ENCODE results near the gene PRF1. TPM values are rescaled to one million over a fixed set of nuclear protein-coding genes. Genes with fewer than 3 reads are reported as not detected.

PRF1 gene
- 1 to 10 TPM in 2 of 4 donors, under 1 TPM in 2; 0.16 to 2.8 (median 1.0) TPM for total RNA-seq
- polyA plus RNA-seq, result 1 to 10 TPM in 2 of 3 donors, not detected in 1; 1.6 to 5.0 TPM

DNA sequence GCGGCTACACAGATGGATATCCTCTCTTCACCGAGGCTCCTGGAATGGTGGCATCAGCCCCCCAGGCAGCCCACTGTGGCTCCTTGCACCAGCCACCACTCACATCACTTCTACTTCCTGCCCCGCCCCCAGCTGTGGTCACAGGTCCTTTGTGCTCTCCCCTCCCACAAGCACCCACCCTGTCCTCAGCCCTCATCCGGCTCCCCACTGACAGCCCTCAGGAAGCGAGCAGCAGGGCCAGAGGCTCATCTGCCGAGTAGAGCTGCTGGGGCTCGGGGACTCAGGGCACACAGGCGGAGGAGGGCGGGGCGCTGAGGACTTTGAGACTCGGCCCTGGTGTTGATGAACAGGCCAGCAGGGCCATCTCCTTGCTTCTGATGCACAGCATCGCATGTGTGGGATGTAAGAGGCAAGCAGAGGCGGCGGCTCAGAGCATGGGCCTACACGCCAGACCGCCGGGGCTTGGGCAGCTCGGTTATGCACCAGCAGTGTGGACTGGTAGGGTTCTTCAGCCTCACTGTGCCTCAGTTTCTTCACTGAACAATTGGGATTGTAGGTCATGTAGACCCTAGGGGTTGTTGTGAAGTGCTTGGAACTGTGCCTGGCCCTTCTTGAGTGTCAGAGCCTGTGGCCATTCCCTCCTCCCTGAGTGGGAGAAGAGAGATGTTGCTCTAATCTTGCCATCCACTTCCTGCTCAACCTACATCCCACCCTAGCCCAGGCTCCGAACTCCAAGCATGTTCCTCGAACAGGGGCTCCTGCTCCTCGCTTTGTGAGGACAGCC is at the start of gene PRF1:
TSS of gene PRF1 (minus strand) at position 77 of the 784 bp plus-strand sequence. CDS start 1,839 bp downstream, outside the sequence.
- no peaks in the 10 kb centered on the region for H3K36me3 ChIP-seq
- no peak within 1 kb of the TSS for H3K4me3 ChIP-seq
- no peak within 1 kb of the TSS for H3K27ac ChIP-seq
- TF ChIP-seq, protein P1, sequence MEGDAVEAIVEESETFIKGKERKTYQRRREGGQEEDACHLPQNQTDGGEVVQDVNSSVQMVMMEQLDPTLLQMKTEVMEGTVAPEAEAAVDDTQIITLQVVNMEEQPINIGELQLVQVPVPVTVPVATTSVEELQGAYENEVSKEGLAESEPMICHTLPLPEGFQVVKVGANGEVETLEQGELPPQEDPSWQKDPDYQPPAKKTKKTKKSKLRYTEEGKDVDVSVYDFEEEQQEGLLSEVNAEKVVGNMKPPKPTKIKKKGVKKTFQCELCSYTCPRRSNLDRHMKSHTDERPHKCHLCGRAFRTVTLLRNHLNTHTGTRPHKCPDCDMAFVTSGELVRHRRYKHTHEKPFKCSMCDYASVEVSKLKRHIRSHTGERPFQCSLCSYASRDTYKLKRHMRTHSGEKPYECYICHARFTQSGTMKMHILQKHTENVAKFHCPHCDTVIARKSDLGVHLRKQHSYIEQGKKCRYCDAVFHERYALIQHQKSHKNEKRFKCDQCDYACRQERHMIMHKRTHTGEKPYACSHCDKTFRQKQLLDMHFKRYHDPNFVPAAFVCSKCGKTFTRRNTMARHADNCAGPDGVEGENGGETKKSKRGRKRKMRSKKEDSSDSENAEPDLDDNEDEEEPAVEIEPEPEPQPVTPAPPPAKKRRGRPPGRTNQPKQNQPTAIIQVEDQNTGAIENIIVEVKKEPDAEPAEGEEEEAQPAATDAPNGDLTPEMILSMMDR (IDR thresholded peaks at IDR 0.05), result no peak
- no peak for TF ChIP-seq EP300 (IDR thresholded peaks at IDR 0.05)
- TF ChIP-seq POLR2AphosphoS5 (IDR thresholded peaks at IDR 0.05), result no peak
- TF ChIP-seq POLR2A (IDR thresholded peaks at IDR 0.05), result no peak
- H3K4me1 ChIP-seq, result no peaks in the 10 kb centered on the region
- WGBS, 2 donors, result 67 to 73% methylated on average over 21 of the region's 21 CpGs
- intact Hi-C loops (cut with DNase I), result no loop called here
- H3K27me3 ChIP-seq, result no peaks in the 10 kb centered on the region
- H3K9me3 ChIP-seq, result no peaks in the 10 kb centered on the region
- DNase-seq, result no peak

DNA sequence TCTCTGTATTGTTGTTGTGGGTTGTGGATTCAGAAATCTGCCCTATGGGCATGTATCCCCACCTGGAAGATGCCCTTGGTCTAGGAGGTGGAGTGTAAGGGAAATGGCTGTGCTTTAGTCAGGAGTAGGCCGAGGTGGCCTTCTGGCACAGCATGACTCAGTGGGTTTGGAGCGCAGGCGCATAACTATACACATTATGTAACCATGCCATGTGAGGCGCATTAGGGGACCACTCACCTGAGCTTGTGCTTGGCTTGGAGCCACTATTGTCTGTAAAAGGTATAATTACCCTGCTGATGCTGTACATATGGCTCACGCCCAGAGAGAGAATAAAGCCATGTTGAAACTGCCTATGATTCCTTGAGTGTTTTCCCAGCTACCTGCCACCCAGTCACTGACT is 49.1 kb upstream of the PRF1 start:
- Histone ChIP-seq H3K27me3 (no peaks in the 10 kb centered on the region), H3K4me1 (no peaks in the 10 kb centered on the region), H3K9me3 (no peaks in the 10 kb centered on the region), H3K36me3 (no peaks in the 10 kb centered on the region), H3K27ac (no peak overlapping the region), H3K4me3 (no peak overlapping the region)
- intact Hi-C loops (cut with DNase I), result no loop called here
- no peak for DNase-seq
- TF ChIP-seq POLR2AphosphoS5 (IDR thresholded peaks at IDR 0.05), result no peak
- TF ChIP-seq EP300 (IDR thresholded peaks at IDR 0.05), result no peak
- WGBS, 2 donors, result 95 to 98% methylated on average over 5 of the region's 5 CpGs

DNA sequence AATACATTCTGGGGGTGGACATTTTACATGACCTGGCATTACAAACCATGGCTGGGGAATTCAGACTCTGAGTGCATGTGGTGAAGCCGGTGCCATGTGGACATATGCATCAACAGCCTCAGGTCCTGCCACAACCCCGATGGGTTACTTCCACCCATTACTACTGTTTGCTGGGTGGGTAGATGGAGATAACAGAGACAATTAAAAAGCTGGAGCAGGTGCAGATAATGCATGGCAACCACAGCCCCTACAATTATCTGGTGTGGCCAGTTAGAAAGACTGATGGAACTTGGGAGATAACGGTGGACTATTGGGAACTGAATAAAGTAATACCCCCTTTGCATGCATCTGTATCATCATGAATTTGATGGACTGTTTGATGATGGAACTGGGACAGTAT is 48.2 kb upstream of the PRF1 start:
- intact Hi-C loops (cut with DNase I), result no loop called here
- Histone ChIP-seq H3K4me1 (no peaks in the 10 kb centered on the region), H3K4me3 (no peak overlapping the region), H3K9me3 (no peaks in the 10 kb centered on the region), H3K27me3 (no peaks in the 10 kb centered on the region), H3K36me3 (no peaks in the 10 kb centered on the region), H3K27ac (no peak overlapping the region)
- 89 to 95% methylated on average over 3 of the region's 3 CpGs for WGBS, 2 donors
- TF ChIP-seq POLR2AphosphoS5 (IDR thresholded peaks at IDR 0.05), result no peak
- TF ChIP-seq EP300 (IDR thresholded peaks at IDR 0.05), result no peak
- no peak for DNase-seq

DNA sequence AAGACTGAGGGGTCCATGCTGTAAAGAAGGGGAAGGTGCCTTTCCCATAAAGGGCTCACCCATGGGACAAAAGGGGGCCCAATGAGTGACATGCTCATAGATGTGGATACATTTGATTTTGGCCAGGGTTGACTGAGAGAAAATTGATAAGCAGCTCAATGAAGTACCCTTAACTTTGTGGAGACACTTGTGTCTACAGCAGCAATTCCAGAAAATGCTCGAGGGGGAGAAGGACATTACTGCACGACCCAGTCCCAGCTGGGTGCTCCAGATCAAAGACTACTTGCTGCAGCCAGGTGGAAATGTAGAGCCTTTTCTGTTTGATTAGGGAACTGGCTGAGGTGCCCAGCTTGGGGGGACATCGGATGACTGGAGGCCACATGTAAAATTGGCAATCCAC is 47.6 kb upstream of the PRF1 start:
- intact Hi-C loops (cut with DNase I), result no loop called here
- no peak for TF ChIP-seq POLR2A (IDR thresholded peaks at IDR 0.05)
- TF ChIP-seq EP300 (IDR thresholded peaks at IDR 0.05), result no peak
- TF ChIP-seq POLR2AphosphoS5 (IDR thresholded peaks at IDR 0.05), result no peak
- TF ChIP-seq, protein P1 (IDR thresholded peaks at IDR 0.05), result no peak

DNA sequence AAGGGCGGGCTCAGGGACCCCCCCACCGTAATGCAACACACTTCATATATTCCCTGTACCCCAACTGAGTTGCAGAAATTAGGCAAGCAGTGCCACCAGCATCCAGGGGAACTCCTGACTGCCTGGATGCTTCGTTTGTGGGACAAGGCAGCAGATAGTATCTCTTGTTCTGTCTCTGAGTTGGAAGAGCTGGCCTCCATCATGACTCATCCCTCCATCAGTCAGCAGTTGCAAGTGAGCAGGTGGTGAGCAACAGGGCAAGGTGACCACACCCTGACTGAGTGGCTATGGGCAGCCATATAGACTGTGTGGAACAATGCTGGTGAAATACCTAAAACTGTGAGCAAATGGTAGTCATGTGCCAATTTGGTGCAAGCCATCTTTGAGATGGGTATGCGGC is 47.0 kb upstream of the PRF1 start:
- no peak for DNase-seq
- no peaks in the 10 kb centered on the region for H3K9me3 ChIP-seq
- H3K36me3 ChIP-seq, result no peaks in the 10 kb centered on the region
- WGBS, 2 donors, result 77% methylated on average over 4 of the region's 4 CpGs
- no peak overlapping the region for H3K4me3 ChIP-seq
- H3K27ac ChIP-seq, result no peak overlapping the region
- H3K27me3 ChIP-seq, result no peaks in the 10 kb centered on the region
- TF ChIP-seq POLR2A (IDR thresholded peaks at IDR 0.05) (no peak), POLR2AphosphoS5 (IDR thresholded peaks at IDR 0.05) (no peak), EP300 (IDR thresholded peaks at IDR 0.05) (no peak)
- TF ChIP-seq, protein P1 (IDR thresholded peaks at IDR 0.05), result no peak
- intact Hi-C loops (cut with DNase I), result no loop called here
- H3K4me1 ChIP-seq, result no peaks in the 10 kb centered on the region

More for the DNA sequence above, 47.6 kb upstream of the PRF1 start:
- 75 to 92% methylated on average over 3 of the region's 3 CpGs for WGBS, 2 donors
- Histone ChIP-seq H3K4me3 (no peak overlapping the region), H3K9me3 (no peaks in the 10 kb centered on the region), H3K27ac (no peak overlapping the region), H3K36me3 (no peaks in the 10 kb centered on the region), H3K4me1 (no peaks in the 10 kb centered on the region), H3K27me3 (no peaks in the 10 kb centered on the region)
- no peak for DNase-seq
